DMS 273 (cell line): Measurements from ENCODE around the gene CD40.

Experiments used
- DNase-seq: peaks from one replicate; lab custom pipeline; 2025; ENCODE audit not compliant: unreplicated experiment; lab: John Stamatoyannopoulos, UW

Gene CD40

GRCh38 chr20:46117704-46118467 is at the start of gene CD40:
Gene CD40, plus strand, starts transcription at chr20:46118314. Its CDS starts 30 bp downstream, at chr20:46118344.
- peak; percentile 89 for DNase-seq

GRCh38 chr20:46070215-46070900 is 47.8 kb upstream of the CD40 start:
- no peak for DNase-seq

GRCh38 chr20:46071573-46071972 is 46.5 kb upstream of the CD40 start:
- DNase-seq = no peak

GRCh38 chr20:46073024-46073423 is 45.1 kb upstream of the CD40 start:
- no peak for DNase-seq

- DNase-seq = no peak
Measured at GRCh38 chr20:46073443-46073842, 44.7 kb upstream of the CD40 start.

GRCh38 chr20:46074006-46074405 is 44.1 kb upstream of the CD40 start:
- DNase-seq = no peak

GRCh38 chr20:46076806-46077205 is 41.3 kb upstream of the CD40 start:
- DNase-seq = no peak

- no peak for DNase-seq
Measured at GRCh38 chr20:46077642-46078305, 40.3 kb upstream of the CD40 start.

GRCh38 chr20:46078954-46079353 is 39.2 kb upstream of the CD40 start:
- DNase-seq = no peak

GRCh38 chr20:46081074-46081473 is 37.0 kb upstream of the CD40 start:
- no peak for DNase-seq

- no peak for DNase-seq
Measured at GRCh38 chr20:46083101-46083500, 35.0 kb upstream of the CD40 start.

- DNase-seq = no peak
Measured at GRCh38 chr20:46083531-46084061, 34.5 kb upstream of the CD40 start.

GRCh38 chr20:46084805-46085178 is 33.3 kb upstream of the CD40 start:
- DNase-seq = no peak

GRCh38 chr20:46085179-46085851 is 32.8 kb upstream of the CD40 start:
- DNase-seq = no peak

- peak; percentile 18 for DNase-seq
Measured at GRCh38 chr20:46087161-46087560, 31.0 kb upstream of the CD40 start.

- DNase-seq = peak; percentile 50
Measured at GRCh38 chr20:46088409-46089166, 29.5 kb upstream of the CD40 start.

- DNase-seq = peak; percentile 79
Measured at GRCh38 chr20:46089167-46089416, 29.0 kb upstream of the CD40 start.

- peak; percentile 99 for DNase-seq
Measured at GRCh38 chr20:46089417-46090388, 28.4 kb upstream of the CD40 start, which contains the start of gene NCOA5. Gene NCOA5, minus strand, starts transcription at chr20:46089962. Its CDS starts 10,538 bp downstream, at chr20:46079424.
